Measurements from ENCODE around the gene TAS2R38.

Gene TAS2R38

DNA sequence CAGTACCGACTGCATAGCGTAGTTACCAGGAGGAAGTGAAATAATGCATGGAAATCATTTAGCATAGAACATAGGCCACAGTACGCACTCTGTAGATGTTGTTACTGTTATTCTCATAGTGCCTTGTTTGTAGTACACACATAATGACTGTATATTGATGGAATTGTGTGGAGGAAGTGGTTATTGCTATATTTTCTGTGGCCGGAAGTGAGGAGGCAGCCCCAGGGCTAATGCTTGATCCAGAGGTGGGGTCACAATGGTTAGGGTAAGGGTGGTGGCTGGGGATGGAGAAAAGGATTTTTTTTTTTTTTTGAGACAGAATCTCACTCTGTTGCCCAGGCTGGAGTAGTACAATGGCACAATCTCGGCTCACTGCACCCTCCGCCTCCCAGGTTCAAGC, 17.6 kb upstream of the TAS2R38 start:
- TF ChIP-seq FOXP2 (optimal IDR thresholded peaks at IDR 0.05; ENCODE audit: borderline replicate concordance, extremely low read depth, extremely low read length, insufficient read depth) (no peak), SIN3A (IDR thresholded peaks at IDR 0.05; ENCODE audit: borderline replicate concordance, insufficient read depth, low read length) (no peak)

DNA sequence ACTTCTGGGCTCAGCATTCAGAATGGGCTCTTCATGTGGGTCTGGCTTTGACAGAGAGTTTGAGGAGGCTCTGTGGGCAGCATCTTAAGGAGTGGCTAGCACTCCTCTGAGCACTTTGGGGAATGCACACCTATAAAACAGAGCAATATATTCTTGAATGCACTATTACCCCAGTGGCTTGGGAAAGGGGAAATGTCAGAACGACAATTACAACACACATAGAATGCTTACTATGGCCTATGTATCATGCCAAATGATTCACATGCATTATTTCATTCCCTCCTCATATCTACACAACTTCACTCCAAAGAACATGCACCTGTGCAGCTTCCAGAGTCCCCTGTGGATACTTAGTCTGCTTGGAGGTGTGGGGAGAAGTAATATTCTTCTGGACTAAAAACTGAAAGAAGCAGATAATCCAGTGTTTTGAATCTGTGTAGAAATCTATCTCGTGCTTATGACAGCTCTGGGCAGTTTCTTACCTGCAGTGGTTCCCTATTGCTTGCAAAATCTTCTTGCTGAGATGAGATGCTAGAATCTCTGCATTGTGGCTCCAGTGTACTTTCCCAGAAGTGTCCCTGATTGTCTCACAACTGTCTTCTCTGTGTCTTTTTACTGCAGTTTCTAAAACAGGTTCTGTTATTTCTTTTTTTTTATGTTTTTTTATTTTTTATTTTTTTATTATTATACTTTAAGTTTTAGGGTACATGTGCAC, 16.6 kb upstream of the TAS2R38 start:
- TF ChIP-seq TAF1 (IDR thresholded peaks at IDR 0.05; ENCODE audit: borderline replicate concordance, insufficient read depth, low read length) (no peak), POLR2AphosphoS5 (IDR thresholded peaks at IDR 0.05; ENCODE audit: low read depth, low read length) (no peak), SIN3A (IDR thresholded peaks at IDR 0.05; ENCODE audit: borderline replicate concordance, insufficient read depth, low read length) (no peak), FOXP2 (optimal IDR thresholded peaks at IDR 0.05; ENCODE audit: borderline replicate concordance, extremely low read depth, extremely low read length, insufficient read depth) (no peak), REST (IDR thresholded peaks at IDR 0.05; ENCODE audit: insufficient read depth in 1 of 2, low read depth in 2 of 2, low read length in 2 of 2) (no peak)

DNA sequence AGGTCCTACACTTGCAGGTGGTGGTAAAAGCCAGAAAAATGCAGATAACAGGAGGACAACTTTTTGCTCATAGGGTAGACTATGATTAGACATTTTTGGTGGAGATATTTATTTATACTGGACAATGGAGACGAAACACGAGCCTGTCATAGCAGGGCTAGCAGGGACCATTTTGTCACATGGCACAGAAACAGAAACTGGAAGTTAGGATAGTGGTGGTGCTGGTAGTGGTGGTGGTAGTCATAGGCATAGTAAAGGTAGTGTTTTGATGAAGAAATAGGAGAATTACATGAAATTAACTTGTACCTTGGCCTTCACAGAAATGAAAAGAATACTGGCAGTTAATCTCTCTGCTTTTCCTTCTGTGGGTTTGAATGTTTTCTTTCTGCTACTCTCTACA, 13.3 kb upstream of the TAS2R38 start:
- TF ChIP-seq FOXP2 (optimal IDR thresholded peaks at IDR 0.05; ENCODE audit: borderline replicate concordance, extremely low read depth, extremely low read length, insufficient read depth) (no peak), SIN3A (IDR thresholded peaks at IDR 0.05; ENCODE audit: borderline replicate concordance, insufficient read depth, low read length) (no peak), REST (IDR thresholded peaks at IDR 0.05; ENCODE audit: insufficient read depth in 1 of 2, low read depth in 2 of 2, low read length in 2 of 2) (no peak), POLR2AphosphoS5 (IDR thresholded peaks at IDR 0.05; ENCODE audit: low read depth, low read length) (no peak), TAF1 (IDR thresholded peaks at IDR 0.05; ENCODE audit: borderline replicate concordance, insufficient read depth, low read length) (no peak)

GRCh38 chr7:141979568-141979967, 6.0 kb upstream of the TAS2R38 start:
- no peak for TF ChIP-seq POLR2AphosphoS5 (IDR thresholded peaks at IDR 0.05; ENCODE audit: low read depth, low read length)
- TF ChIP-seq TAF1 (IDR thresholded peaks at IDR 0.05; ENCODE audit: borderline replicate concordance, insufficient read depth, low read length) = no peak
- TF ChIP-seq SIN3A (IDR thresholded peaks at IDR 0.05; ENCODE audit: borderline replicate concordance, insufficient read depth, low read length) = no peak
- TF ChIP-seq FOXP2 (optimal IDR thresholded peaks at IDR 0.05; ENCODE audit: borderline replicate concordance, extremely low read depth, extremely low read length, insufficient read depth) = no peak
- no peak for TF ChIP-seq REST (IDR thresholded peaks at IDR 0.05; ENCODE audit: insufficient read depth in 1 of 2, low read depth in 2 of 2, low read length in 2 of 2)

DNA sequence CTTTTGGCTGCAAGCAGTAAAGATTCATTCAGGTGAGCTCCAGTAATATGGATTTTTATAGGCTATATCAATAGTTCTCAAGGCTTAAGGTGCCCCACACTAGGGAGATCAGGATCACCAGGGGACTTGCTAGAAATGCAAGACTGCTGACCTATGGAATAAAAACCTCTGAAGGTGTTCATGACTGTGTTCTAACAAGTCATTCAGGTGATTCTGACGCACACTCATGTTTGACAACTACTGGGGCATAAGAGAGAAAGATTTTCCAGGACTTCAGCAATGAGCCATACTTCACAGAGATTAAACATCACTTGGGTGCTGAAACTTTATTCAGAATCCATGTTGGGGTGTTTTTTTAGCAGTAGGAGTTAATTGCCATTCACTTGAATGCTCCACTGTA, 4.8 kb upstream of the TAS2R38 start:
- TF ChIP-seq SIN3A (IDR thresholded peaks at IDR 0.05; ENCODE audit: borderline replicate concordance, insufficient read depth, low read length) = no peak
- no peak for TF ChIP-seq POLR2AphosphoS5 (IDR thresholded peaks at IDR 0.05; ENCODE audit: low read depth, low read length)
- TF ChIP-seq REST (IDR thresholded peaks at IDR 0.05; ENCODE audit: insufficient read depth in 1 of 2, low read depth in 2 of 2, low read length in 2 of 2) = no peak

Measured in PFSK-1 (cell line).